Smooth muscle cell (in vitro differentiated cells): ENCODE results near the gene MYO18A. TPM values are rescaled to one million over a fixed set of nuclear protein-coding genes. Genes with fewer than 3 reads are reported as not detected.

ENCODE experiments used
- DNase-seq: peaks from one replicate; lab custom pipeline; 2025; ENCODE audit not compliant: unreplicated experiment; lab: John Stamatoyannopoulos, UW
- H2AFZ ChIP-seq: fragments of 200-600 bp; sonication (generic); 2 replicates; pipeline ENCODE4 v1.6.0; 2016; ENCODE audit warnings: antibody characterized with exemption, low read depth, mild to moderate bottlenecking
- H3F3A ChIP-seq: fragments of 200-600 bp; sonication (generic); 2 replicates; pipeline ENCODE4 v1.6.0; 2017; ENCODE audit warnings: antibody characterized with exemption, low read depth
- H3K27ac ChIP-seq: fragments of 200-600 bp; sonication (generic); 2 replicates; pipeline ENCODE4 v1.5.1; 2016; ENCODE audit warnings: low read depth, mild to moderate bottlenecking
- H3K27me3 ChIP-seq: fragments of 200-600 bp; sonication (generic); 2 replicates; pipeline ENCODE4 v1.6.1; 2016; ENCODE audit warnings: low read depth, mild to moderate bottlenecking
- H3K36me3 ChIP-seq: fragments of 200-600 bp; sonication (generic); 2 replicates; pipeline ENCODE4 v1.5.1; 2016; ENCODE audit warnings: low read depth
- H3K4me1 ChIP-seq: fragments of 200-600 bp; sonication (generic); 2 replicates; pipeline ENCODE4 v1.5.1; 2016; ENCODE audit warnings: low read depth
- H3K4me2 ChIP-seq: fragments of 200-600 bp; sonication (generic); 2 replicates; pipeline ENCODE4 v1.6.0; 2016; ENCODE audit warnings: mild to moderate bottlenecking
- H3K4me3 ChIP-seq: fragments of 200-600 bp; sonication (generic); 2 replicates; pipeline ENCODE4 v1.5.1; 2016; ENCODE audit warnings: mild to moderate bottlenecking
- H3K79me2 ChIP-seq: fragments of 200-600 bp; sonication (generic); 2 replicates; pipeline ENCODE4 v1.6.0; 2016; ENCODE audit warnings: low read depth, mild to moderate bottlenecking
- H3K9ac ChIP-seq: fragments of 200-600 bp; sonication (generic); 2 replicates; pipeline ENCODE4 v1.6.0; 2016; ENCODE audit warnings: low read depth
- H3K9me3 ChIP-seq: fragments of 200-600 bp; sonication (generic); replicated peaks from 2 replicates; pipeline ENCODE4 v1.5.1; 2016; ENCODE audit warnings: low read depth
- H4K20me1 ChIP-seq: fragments of 200-600 bp; sonication (generic); 2 replicates; pipeline ENCODE4 v1.6.0; 2016; ENCODE audit warnings: low read depth
- CTCF ChIP-seq: fragments of 200-600 bp; sonication (generic); IDR thresholded peaks from 2 replicates; pipeline ENCODE4 v1.5.1; 2017; ENCODE audit warnings: borderline replicate concordance, mild to moderate bottlenecking, antibody characterized with exemption; ENCODE audit not compliant: insufficient read depth, poor library complexity, severe bottlenecking
- WGBS: methylation state at CpG from one replicate; pipeline ENCODE4 v1.1.7; 2016; ENCODE audit warnings: low lambda C conversion rate; 5-methylcytosine and 5-hydroxymethylcytosine counted together
- polyA plus RNA-seq: library from polyadenylated mRNA; unstranded; fragments of >200 nt; fragmentation: Nextera tagmentation; extraction: Ambion mirVana; gene quantifications from 2 replicates; pipeline ENCODE4 v1.2.1, GENCODE V29; 2016
- total RNA-seq: library from RNA; depleted of rRNA; stranded (reverse); fragments of >200 nt; gene quantifications from 2 replicates; pipeline ENCODE4 v1.2.3, GENCODE V29; 2014

The MYO18A gene
- total and polyA plus RNA-seq, 2 experiments from 2014 or later = 18.0 to 22.1 TPM

GRCh38 chr17:29115435-29115834, 64.8 kb downstream of the MYO18A start:
- 96% methylated on average over 9 of the region's 9 CpGs for WGBS
- H2AFZ ChIP-seq = no peak overlapping the region
- no peaks in the 10 kb centered on the region for H3K9me3 ChIP-seq
- no peaks in the 10 kb centered on the region for H3F3A ChIP-seq
- no peak for DNase-seq
- no peak for TF ChIP-seq CTCF
- no peaks in the 10 kb centered on the region for H3K79me2 ChIP-seq
- H3K4me2 ChIP-seq = no peak overlapping the region
- no peak overlapping the region for H3K27ac ChIP-seq
- H3K4me3 ChIP-seq = no peak overlapping the region
- no peaks in the 10 kb centered on the region for H3K27me3 ChIP-seq
- H3K4me1 ChIP-seq = no peaks in the 10 kb centered on the region
- H4K20me1 ChIP-seq = peaks cover 19% of the 10 kb centered on the region
- no peaks in the 10 kb centered on the region for H3K36me3 ChIP-seq
- no peak overlapping the region for H3K9ac ChIP-seq

DNA sequence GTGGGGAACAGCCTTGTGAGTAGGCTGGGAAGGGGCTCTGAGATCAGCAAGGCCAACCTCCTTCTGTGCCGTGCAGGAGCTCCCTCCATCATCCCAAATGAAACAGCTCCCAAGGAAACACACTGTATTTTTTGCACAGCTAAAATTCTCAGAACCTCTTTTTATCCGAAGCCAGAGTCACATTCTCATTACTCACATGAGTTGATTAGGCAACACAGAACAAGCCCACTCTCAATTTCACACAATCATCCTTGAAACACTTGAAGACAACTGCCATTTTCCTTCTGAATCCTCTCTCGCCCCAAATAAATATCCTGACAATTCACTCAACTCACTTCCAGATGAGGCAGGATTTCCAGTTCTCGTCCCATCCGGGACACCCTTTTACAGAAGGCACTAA, 66.1 kb downstream of the MYO18A start:
- Histone ChIP-seq H2AFZ (no peak overlapping the region), H4K20me1 (peaks cover 19% of the 10 kb centered on the region), H3K36me3 (no peaks in the 10 kb centered on the region), H3K9me3 (no peaks in the 10 kb centered on the region), H3K79me2 (no peaks in the 10 kb centered on the region), H3F3A (no peaks in the 10 kb centered on the region), H3K4me2 (no peak overlapping the region), H3K9ac (no peak overlapping the region), H3K27ac (no peak overlapping the region), H3K4me1 (no peaks in the 10 kb centered on the region), H3K27me3 (no peaks in the 10 kb centered on the region), H3K4me3 (no peak overlapping the region)
- WGBS = 94% methylated on average over 5 of the region's 5 CpGs
- DNase-seq = no peak
- no peak for TF ChIP-seq CTCF

GRCh38 chr17:29113334-29113733, 66.9 kb downstream of the MYO18A start:
- H3K4me3 ChIP-seq = no peak overlapping the region
- no peaks in the 10 kb centered on the region for H3K79me2 ChIP-seq
- no peak for DNase-seq
- no peak overlapping the region for H3K27ac ChIP-seq
- H3F3A ChIP-seq = no peaks in the 10 kb centered on the region
- H3K27me3 ChIP-seq = no peaks in the 10 kb centered on the region
- H4K20me1 ChIP-seq = peaks cover 19% of the 10 kb centered on the region
- no peaks in the 10 kb centered on the region for H3K36me3 ChIP-seq
- no peak overlapping the region for H2AFZ ChIP-seq
- no peak for TF ChIP-seq CTCF
- H3K4me1 ChIP-seq = no peaks in the 10 kb centered on the region
- no peaks in the 10 kb centered on the region for H3K9me3 ChIP-seq
- H3K9ac ChIP-seq = no peak overlapping the region
- no peak overlapping the region for H3K4me2 ChIP-seq
- WGBS = 88% methylated on average over 6 of the region's 6 CpGs

DNA sequence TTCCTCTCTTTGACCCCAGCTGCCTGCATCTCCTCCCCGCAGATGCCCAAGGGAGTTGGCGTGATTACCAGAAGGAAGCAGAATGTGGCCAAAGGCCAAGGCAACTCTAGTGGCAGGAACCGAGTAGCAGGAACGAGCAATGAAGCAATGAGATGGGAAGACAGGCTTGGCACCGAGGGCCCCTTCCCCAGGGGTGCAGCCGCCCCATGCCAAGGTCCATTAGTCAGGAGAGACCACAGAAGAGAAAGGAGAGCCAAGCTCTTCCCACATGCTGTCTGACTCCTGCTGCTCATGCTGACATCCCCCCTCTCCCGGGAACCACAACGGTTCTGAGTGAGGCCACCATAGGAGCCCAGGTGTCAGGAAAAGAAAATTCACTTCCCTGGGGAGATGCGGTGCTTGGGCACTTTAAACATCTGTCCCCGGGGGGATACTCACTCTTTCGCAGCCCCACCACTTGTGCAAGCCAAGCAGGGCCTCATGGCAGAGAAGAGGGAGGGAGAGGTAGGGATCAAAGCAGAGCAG, 67.4 kb downstream of the MYO18A start:
- Histone ChIP-seq H4K20me1 (peaks cover 19% of the 10 kb centered on the region), H3K4me3 (no peak overlapping the region), H3K36me3 (no peaks in the 10 kb centered on the region), H2AFZ (no peak overlapping the region), H3K9me3 (no peaks in the 10 kb centered on the region), H3K9ac (no peak overlapping the region), H3K79me2 (no peaks in the 10 kb centered on the region), H3K27ac (no peak overlapping the region), H3K4me2 (no peak overlapping the region), H3K4me1 (no peaks in the 10 kb centered on the region), H3F3A (no peaks in the 10 kb centered on the region), H3K27me3 (no peaks in the 10 kb centered on the region)
- 90% methylated on average over 11 of the region's 11 CpGs for WGBS
- no peak for DNase-seq
- TF ChIP-seq CTCF = no peak
